ENCODE results near the gene CNTRL.

Gene CNTRL

GRCh38 chr9:121182101-121182836 lies 107.5 kb downstream of the CNTRL start:
- no peak for TF ChIP-seq JUND (IDR thresholded peaks at IDR 0.05; ENCODE audit: low read depth)
- in situ Hi-C loops (cut with HindIII; ENCODE audit: low pct_unique_long_range_greater_than_20kb, low sequenced_read_pairs) = no loop called here
- DNase-seq (ENCODE audit: low read depth in 1 of 2, low spot score in 1 of 2) = no peak

DNA sequence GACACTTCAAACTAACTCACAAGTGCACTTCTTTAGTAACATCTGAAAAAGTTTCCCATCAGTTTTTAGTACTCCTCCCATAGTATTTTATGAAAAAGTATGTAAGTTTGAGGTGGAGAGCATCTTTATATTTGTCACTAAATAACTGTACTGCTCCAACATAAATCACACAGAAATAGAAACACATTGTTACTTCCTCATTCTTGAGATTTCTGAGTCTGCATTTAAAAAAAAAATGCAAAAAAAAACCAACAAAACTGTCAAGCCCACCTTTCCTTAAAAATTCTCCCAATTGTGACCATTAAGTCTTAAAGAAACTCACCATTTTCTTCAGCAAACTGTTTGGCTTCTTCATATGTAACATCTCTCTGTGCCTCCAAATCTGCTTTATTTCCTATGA lies 108.2 kb downstream of the CNTRL start:
- TF ChIP-seq JUND (IDR thresholded peaks at IDR 0.05; ENCODE audit: low read depth) = no peak
- no peak for DNase-seq (ENCODE audit: low read depth in 1 of 2, low spot score in 1 of 2)
- in situ Hi-C loops (cut with HindIII; ENCODE audit: low pct_unique_long_range_greater_than_20kb, low sequenced_read_pairs) = no loop called here

DNA sequence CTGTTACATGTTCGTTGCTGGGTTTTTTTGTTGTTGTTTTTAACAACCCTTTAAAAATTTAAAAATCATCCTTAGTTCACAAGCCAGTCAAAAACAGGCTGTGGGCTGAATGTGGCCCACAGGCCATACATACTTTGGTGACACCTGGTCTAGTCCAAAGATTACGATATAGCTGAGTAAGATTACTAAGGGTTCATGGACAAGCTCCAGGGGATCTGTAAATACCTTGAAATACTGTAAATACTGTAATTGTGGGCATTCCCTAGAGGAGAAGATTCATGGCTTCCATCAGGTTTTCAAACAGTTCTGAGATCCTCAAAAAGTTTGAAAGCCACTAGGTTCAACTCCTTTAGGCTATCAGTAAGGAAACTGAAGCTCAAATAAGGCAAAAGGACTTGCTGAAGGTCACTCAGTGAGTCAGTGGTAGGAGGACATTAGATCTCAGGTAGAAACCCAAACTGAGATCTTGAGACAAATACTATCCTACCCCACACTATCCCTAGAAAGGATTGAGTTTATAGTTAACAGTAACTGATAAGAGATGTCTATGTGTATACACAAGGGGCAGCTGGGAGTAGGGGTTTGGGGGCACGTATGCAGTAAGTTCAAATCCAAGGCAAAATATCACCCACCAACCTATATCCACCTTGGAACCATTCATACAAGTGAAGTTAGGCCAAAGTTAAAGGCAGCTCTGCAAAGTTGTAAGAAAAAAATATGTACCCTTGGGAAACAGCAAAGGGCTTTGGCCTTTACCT lies 109.1 kb downstream of the CNTRL start:
- in situ Hi-C loops (cut with HindIII; ENCODE audit: low pct_unique_long_range_greater_than_20kb, low sequenced_read_pairs) = no loop called here
- no peak for TF ChIP-seq JUND (IDR thresholded peaks at IDR 0.05; ENCODE audit: low read depth)
- no peak for DNase-seq (ENCODE audit: low read depth in 1 of 2, low spot score in 1 of 2)

GRCh38 chr9:121184463-121184862 lies 109.7 kb downstream of the CNTRL start:
- DNase-seq (ENCODE audit: low read depth in 1 of 2, low spot score in 1 of 2) = no peak
- no peak for TF ChIP-seq JUND (IDR thresholded peaks at IDR 0.05; ENCODE audit: low read depth)
- in situ Hi-C loops (cut with HindIII; ENCODE audit: low pct_unique_long_range_greater_than_20kb, low sequenced_read_pairs) = no loop called here

GRCh38 chr9:121185178-121185745 lies 110.5 kb downstream of the CNTRL start:
- no peak for TF ChIP-seq JUND (IDR thresholded peaks at IDR 0.05; ENCODE audit: low read depth)
- in situ Hi-C loops (cut with HindIII; ENCODE audit: low pct_unique_long_range_greater_than_20kb, low sequenced_read_pairs) = no loop called here
- no peak for DNase-seq (ENCODE audit: low read depth in 1 of 2, low spot score in 1 of 2)

- no peak for TF ChIP-seq JUND (IDR thresholded peaks at IDR 0.05; ENCODE audit: low read depth)
- in situ Hi-C loops (cut with HindIII; ENCODE audit: low pct_unique_long_range_greater_than_20kb, low sequenced_read_pairs) = no loop called here
- DNase-seq (ENCODE audit: low read depth in 1 of 2, low spot score in 1 of 2) = no peak
Observed at GRCh38 chr9:121185774-121186403, 111.1 kb downstream of the CNTRL start.

- TF ChIP-seq JUND (IDR thresholded peaks at IDR 0.05; ENCODE audit: low read depth) = no peak
- in situ Hi-C loops (cut with HindIII; ENCODE audit: low pct_unique_long_range_greater_than_20kb, low sequenced_read_pairs) = no loop called here
- no peak for DNase-seq (ENCODE audit: low read depth in 1 of 2, low spot score in 1 of 2)
Observed at GRCh38 chr9:121187636-121188305, 113.0 kb downstream of the CNTRL start.

DNA sequence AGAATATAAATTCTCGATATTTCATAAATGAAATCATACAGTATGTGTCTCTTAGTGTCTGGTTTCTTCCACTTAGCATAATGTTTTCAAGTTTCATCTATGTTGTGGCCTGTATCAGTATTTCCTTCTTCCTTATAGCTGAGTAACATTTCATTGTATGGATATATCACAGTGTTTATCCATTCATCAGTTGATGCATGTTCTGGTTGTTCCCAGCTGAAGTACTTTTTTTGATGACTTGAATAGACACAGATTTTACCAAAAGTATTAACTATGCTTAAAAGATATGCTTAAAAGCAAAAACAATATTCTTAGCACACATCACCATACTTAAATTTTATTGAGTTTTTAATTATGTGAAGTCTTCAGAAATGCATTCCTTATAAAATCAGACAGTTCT lies 114.3 kb downstream of the CNTRL start:
- in situ Hi-C loops (cut with HindIII; ENCODE audit: low pct_unique_long_range_greater_than_20kb, low sequenced_read_pairs) = no loop called here
- DNase-seq (ENCODE audit: low read depth in 1 of 2, low spot score in 1 of 2) = no peak
- no peak for TF ChIP-seq JUND (IDR thresholded peaks at IDR 0.05; ENCODE audit: low read depth)

GRCh38 chr9:121189660-121190059 lies 114.9 kb downstream of the CNTRL start:
- in situ Hi-C loops (cut with HindIII; ENCODE audit: low pct_unique_long_range_greater_than_20kb, low sequenced_read_pairs) = no loop called here
- no peak for DNase-seq (ENCODE audit: low read depth in 1 of 2, low spot score in 1 of 2)
- no peak for TF ChIP-seq JUND (IDR thresholded peaks at IDR 0.05; ENCODE audit: low read depth)

GRCh38 chr9:121191235-121191634 lies 116.5 kb downstream of the CNTRL start:
- no peak for DNase-seq (ENCODE audit: low read depth in 1 of 2, low spot score in 1 of 2)
- no peak for TF ChIP-seq JUND (IDR thresholded peaks at IDR 0.05; ENCODE audit: low read depth)
- in situ Hi-C loops (cut with HindIII; ENCODE audit: low pct_unique_long_range_greater_than_20kb, low sequenced_read_pairs) = no loop called here

GRCh38 chr9:121192518-121192917 lies 117.8 kb downstream of the CNTRL start:
- no peak for TF ChIP-seq JUND (IDR thresholded peaks at IDR 0.05; ENCODE audit: low read depth)
- in situ Hi-C loops (cut with HindIII; ENCODE audit: low pct_unique_long_range_greater_than_20kb, low sequenced_read_pairs) = no loop called here

DNA sequence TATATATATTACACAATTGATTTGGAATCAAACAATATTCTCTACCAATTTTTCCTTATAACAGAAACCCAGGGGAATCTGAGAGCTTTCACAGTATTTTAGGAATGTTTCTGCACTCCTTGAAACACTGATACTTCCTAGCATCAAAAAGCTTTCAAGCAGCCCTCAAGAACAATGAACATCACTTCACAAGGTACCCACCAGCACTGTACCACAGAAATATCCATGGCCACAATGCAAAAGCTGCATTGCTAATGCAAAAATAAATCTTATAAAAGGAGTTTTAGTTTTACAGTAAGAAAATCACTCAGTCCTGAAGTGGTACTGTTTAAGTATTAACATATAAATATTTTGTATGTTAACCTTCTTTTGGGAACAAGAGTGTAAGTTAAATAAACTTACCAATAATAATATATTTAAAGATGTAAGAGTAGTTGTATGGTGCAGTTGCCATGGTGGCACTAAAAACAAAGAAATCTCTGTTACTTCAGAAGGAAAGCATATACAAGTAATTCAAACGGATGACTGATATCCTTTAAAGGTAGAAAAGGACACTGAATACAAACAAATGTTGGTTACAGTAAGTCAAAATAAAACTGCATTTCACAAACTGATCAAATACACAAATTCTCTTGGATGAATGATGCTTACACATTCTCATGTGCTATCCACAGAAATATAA lies 118.3 kb downstream of the CNTRL start:
- in situ Hi-C loops (cut with HindIII; ENCODE audit: low pct_unique_long_range_greater_than_20kb, low sequenced_read_pairs) = no loop called here
- no peak for TF ChIP-seq JUND (IDR thresholded peaks at IDR 0.05; ENCODE audit: low read depth)
- no peak for DNase-seq (ENCODE audit: low read depth in 1 of 2, low spot score in 1 of 2)

More at GRCh38 chr9:121192518-121192917, 117.8 kb downstream of the CNTRL start:
- DNase-seq (ENCODE audit: low read depth in 1 of 2, low spot score in 1 of 2) = no peak

All from T47D (cell line).